Renal cortex interstitium (tissue), 15 donors: ENCODE results near the gene RBMY1F. TPM values are rescaled to one million over a fixed set of nuclear protein-coding genes. Genes with fewer than 3 reads are reported as not detected.
"Not testable (repeated sequence)": the region's sequence is repeated elsewhere in the genome, so short reads cannot be mapped to it uniquely, and the experiment has no call there.

Experiments used
- DNase-seq, 11 donors: peaks; one replicate each; pipeline ENCODE4 v3.0.0-alpha.2; 2013; ENCODE audit warnings: low read depth in 9 of 11, low spot score in 4 of 11; ENCODE audit errors: extremely low read depth in 1 of 11
- long read RNA-seq, 16 experiments: transcript quantifications; one replicate each; lab custom pipeline, GENCODE V29; 2026
- polyA plus RNA-seq, 3 donors: library from polyadenylated mRNA; unstranded; fragments of 120-200 nt; gene quantifications; one replicate each; pipeline ENCODE4 v1.2.1, GENCODE V29; 2013; ENCODE audit not compliant: insufficient read length in 3 of 3

The RBMY1F gene
- polyA plus RNA-seq = not detected
- long read RNA-seq, donor 1 = 0 reads
- long read RNA-seq, donor 2 = 0 reads
- long read RNA-seq, donor 3 = 0 reads
- long read RNA-seq, donor 4 = 0 reads
- long read RNA-seq, donor 5 = 0 reads
- long read RNA-seq, donor 6 = 0 reads
- long read RNA-seq, donor 7 = 0 reads
- long read RNA-seq, donor 8 = 0 reads
- long read RNA-seq, donor 9 = 0 reads
- long read RNA-seq, donor 10 = 0 reads
- long read RNA-seq, donor 11 = 0 reads
- long read RNA-seq, donor 12 = 0 reads
- long read RNA-seq, donor 13 = 0 reads
- long read RNA-seq, donor 14 = 0 reads
- long read RNA-seq, donor 15 = 0 reads
- long read RNA-seq, donor 16 = 0 reads

DNA sequence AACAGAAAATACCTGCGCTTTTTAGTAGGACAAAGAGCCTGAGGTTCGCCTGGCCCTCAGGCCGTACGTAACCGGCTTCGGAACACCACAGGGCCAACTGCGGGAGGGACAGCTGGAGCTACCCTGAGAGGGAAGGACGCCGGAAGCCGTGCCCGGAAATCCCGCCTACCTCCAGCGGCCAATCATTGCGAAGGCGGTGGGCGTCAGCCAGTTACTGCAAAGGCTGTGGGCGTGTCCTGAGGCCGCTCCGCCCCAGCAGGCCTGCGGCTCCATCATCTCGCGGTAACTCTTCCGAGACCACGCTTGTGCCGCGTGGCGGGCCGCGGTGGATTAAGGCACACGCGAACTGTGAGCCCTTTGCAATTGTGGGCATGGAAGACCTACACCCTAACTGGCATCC is at the start of gene RBMY1F:
Gene RBMY1F, minus strand, starts transcription at position 101 of the 400 bp plus-strand sequence. CDS start 1,954 bp downstream, outside the sequence.
- not testable (repeated sequence) for DNase-seq

DNA sequence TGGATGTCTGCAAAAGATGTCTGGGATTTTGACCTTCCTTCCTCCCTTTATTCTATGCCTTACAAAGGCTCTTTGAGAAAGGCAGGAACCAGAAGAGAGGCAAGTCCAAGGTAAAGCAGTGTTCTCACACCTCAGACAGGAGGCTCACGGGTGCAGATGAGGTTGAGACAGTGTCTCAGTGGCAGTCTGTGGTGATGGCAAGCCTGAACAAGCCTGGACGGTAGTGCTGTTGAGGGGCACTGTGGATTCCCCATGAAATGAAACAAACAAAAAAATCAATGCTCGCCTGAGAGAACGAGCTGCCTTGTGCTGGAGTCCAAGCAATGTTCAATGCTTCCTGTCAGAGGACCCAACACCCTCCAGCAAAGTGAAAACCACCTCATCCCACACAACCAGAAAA is 31.6 kb downstream of the RBMY1F start:
- DNase-seq = not testable (repeated sequence)

DNA sequence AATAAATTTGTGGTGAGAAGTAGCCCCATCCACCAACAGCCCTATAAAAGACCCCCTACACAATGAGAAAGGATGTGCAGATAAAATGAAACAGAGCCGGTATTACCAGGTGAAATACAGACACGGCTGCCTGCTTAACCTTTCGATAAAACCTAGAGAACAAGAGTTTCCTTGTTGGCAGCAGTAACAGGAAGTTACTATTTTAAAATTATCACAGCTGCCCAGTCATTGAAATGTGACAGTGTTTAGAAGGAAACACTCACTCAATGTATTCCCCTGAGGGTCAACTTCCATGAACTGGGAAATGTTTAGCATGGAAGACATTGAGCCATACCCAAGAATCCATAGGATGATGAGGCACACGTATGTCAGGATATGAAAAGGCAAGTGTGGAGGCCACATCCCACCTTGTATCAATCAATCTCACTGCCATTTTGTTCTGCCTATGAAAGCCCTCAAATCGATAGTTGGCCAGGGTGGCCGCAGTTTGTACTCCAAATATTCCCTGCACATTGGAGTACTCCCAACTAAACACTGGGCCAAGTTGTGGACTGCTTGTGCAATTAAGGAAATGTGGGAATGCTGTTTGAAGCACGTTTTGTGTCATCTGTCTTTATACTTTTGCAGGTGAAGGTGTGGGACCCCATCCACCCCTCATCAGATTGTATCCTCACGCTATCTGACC is 41.6 kb downstream of the RBMY1F start:
- not testable (repeated sequence) for DNase-seq

DNA sequence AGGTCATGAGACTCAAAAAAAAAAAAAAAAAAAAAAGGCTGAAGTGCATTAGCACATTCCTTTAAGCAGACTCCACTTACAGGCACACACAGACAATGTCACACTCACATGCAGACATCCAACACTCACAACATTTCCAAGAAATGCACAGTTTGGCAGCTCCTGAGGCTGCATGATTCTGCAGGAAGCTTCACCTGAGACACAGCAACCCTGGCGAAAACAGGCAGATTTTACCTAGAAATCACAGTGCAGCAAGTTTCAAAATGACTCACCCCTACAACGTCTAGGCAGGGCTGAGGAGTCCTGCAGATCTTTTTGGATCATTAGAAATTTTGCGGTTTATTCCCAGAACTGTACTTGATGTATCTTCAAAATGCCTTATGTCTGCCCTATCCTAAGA is 48.0 kb downstream of the RBMY1F start:
- not testable (repeated sequence) for DNase-seq

GRCh38 chrY:22130494-22130893 is 52.2 kb downstream of the RBMY1F start:
- not testable (repeated sequence) for DNase-seq

Other genes with a start within 250 kb of the RBMY1F start
- gene RBMY1J, start 220.5 kb upstream of the RBMY1F start, polyA plus RNA-seq = not detected